ENCODE results near the gene DEAF1. TPM values are rescaled to one million over a fixed set of nuclear protein-coding genes. Genes with fewer than 3 reads are reported as not detected.

The DEAF1 gene
- total RNA-seq, 2 donors from 2014 or later, result 15.5 to 26.6 TPM

DNA sequence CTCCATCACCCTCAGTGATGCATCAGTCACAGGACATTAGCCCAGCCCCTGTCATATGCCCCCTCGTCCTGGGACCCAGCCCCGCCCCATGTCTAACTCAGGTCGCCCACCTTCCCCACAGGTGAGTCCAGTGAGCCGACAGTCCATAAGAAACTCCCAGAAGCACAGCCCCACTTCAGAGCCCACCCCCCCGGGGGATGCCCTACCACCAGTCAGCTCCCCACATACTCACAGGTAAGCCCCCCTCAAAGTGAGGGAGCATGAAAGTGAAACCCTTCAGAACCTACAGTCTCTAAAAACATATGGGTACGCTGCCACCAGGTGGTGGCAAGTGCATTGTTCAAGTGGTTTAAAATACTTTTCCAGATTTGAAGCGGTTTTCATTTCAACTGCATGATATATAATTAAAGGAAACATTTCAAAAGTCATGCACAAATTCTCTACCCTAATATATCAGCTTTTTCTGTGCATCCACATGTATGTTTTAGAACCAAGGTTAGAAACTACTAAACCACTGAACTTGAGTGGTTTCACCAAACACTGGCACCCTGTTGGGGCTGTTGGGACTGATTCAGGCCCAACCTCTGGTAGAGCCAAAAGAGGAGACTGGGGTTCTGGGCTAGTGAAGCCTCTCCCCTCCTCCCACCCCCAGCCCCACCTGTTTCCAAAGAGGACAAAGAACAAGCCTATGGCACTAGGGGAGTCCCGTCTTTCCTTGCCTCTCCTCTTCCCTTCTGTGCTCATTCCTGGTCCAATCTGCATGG is 28.3 kb upstream of the DEAF1 start:
- no peak overlapping the region for H3K27ac ChIP-seq
- H3K27me3 ChIP-seq, result peaks cover 4 to 20% of the 10 kb centered on the region in 2 donors
- H3K9me3 ChIP-seq, result no peaks in the 10 kb centered on the region
- H3K4me3 ChIP-seq, result no peak overlapping the region
- H3K36me3 ChIP-seq, result no peaks in the 10 kb centered on the region
- no peak for DNase-seq (ENCODE audit: low spot score)
- TF ChIP-seq, protein P1, sequence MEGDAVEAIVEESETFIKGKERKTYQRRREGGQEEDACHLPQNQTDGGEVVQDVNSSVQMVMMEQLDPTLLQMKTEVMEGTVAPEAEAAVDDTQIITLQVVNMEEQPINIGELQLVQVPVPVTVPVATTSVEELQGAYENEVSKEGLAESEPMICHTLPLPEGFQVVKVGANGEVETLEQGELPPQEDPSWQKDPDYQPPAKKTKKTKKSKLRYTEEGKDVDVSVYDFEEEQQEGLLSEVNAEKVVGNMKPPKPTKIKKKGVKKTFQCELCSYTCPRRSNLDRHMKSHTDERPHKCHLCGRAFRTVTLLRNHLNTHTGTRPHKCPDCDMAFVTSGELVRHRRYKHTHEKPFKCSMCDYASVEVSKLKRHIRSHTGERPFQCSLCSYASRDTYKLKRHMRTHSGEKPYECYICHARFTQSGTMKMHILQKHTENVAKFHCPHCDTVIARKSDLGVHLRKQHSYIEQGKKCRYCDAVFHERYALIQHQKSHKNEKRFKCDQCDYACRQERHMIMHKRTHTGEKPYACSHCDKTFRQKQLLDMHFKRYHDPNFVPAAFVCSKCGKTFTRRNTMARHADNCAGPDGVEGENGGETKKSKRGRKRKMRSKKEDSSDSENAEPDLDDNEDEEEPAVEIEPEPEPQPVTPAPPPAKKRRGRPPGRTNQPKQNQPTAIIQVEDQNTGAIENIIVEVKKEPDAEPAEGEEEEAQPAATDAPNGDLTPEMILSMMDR (IDR thresholded peaks at IDR 0.05), result peak in 1 of 2 donors; percentile 71
- peaks cover 0 to 43% of the 10 kb centered on the region in 2 donors for H3K4me1 ChIP-seq

DNA sequence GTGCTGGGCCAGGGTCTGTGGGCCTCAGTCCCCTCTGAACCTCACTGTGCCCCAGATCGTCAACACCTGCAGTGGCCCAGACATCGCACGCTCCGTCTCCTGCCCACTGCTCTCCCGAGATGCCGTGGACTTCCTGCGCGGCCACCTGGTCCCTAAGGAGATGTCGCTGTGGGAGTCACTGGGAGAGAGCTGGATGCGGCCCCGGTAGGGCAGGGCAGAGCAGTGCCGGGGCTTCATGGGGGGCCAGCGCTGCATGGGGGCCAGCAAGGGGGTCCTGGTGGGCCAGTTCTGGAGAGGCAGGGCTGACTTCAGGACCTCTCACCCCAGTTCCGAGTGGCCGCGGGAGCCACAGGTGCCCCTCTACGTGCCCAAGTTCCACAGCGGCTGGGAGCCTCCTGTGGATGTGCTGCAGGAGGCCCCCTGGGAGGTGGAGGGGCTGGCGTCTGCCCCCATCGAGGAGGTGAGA is 27.4 kb upstream of the DEAF1 start:
- DNase-seq (ENCODE audit: low spot score), result no peak
- H3K36me3 ChIP-seq, result no peaks in the 10 kb centered on the region
- H3K4me1 ChIP-seq, result peaks cover 0 to 33% of the 10 kb centered on the region in 2 donors
- H3K9me3 ChIP-seq, result no peaks in the 10 kb centered on the region
- no peak overlapping the region for H3K4me3 ChIP-seq
- H3K27me3 ChIP-seq, result peaks cover 4 to 20% of the 10 kb centered on the region in 2 donors
- TF ChIP-seq, protein P1 (IDR thresholded peaks at IDR 0.05), result no peak
- H3K27ac ChIP-seq, result no peak overlapping the region

DNA sequence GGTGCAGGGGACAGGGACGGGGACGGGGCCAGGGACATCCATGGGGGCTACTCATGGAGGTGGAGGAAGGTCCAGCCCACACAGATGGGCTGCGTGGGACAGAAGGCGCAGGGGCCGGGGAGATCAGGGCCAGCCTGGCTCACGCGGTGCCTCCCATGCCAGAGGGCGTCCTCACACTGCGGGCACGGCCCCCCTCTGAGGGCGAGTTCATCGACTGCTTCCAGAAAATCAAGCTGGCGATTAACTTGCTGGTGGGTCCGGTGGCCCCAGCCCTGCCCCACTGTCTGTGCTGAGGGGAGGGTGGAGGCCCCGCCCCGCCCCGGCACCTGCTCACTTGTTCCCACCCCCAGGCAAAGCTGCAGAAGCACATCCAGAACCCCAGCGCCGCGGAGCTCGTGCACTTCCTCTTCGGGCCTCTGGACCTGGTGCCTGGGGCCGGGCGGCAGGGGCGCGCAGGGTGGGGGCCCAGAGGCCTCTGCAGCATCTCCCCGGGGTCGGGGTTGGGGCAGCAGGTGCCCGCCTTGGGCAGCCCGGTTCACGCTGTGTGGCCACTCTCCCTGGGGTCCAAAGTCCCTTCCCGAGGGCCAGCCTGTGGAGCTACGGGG is 26.8 kb upstream of the DEAF1 start:
- Histone ChIP-seq H3K36me3 (no peaks in the 10 kb centered on the region), H3K9me3 (no peaks in the 10 kb centered on the region), H3K4me1 (peaks cover 0 to 28% of the 10 kb centered on the region in 2 donors), H3K4me3 (no peak overlapping the region), H3K27ac (no peak overlapping the region), H3K27me3 (peaks cover 4 to 20% of the 10 kb centered on the region in 2 donors)
- DNase-seq (ENCODE audit: low spot score), result no peak
- TF ChIP-seq, protein P1 (IDR thresholded peaks at IDR 0.05), result no peak

DNA sequence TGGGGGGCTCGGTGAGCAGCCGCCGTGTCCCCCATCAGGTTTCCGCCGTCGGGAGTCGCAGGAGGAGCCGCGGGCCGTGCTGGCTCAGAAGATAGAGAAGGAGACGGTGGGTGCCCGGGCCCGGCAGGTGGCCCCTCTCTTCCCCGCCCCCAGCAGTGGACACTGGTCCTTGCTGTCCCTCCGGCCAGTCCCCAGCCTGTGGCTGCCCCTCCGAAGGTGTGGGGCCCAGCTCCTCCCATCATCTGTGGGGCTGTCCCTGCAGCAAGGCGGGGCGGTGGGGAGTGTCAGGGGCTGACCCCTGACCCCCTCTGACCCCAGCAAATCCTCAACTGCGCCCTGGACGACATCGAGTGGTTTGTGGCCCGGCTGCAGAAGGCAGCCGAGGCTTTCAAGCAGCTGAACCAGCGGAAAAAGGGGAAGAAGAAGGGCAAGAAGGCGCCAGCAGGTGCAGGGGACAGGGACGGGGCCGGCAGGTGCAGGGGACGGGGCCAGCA is 26.3 kb upstream of the DEAF1 start:
- Histone ChIP-seq H3K27me3 (peaks cover 4 to 20% of the 10 kb centered on the region in 2 donors), H3K36me3 (no peaks in the 10 kb centered on the region), H3K27ac (no peak overlapping the region), H3K4me1 (peaks cover 0 to 23% of the 10 kb centered on the region in 2 donors), H3K4me3 (no peak overlapping the region), H3K9me3 (no peaks in the 10 kb centered on the region)
- no peak for DNase-seq (ENCODE audit: low spot score)
- TF ChIP-seq, protein P1 (IDR thresholded peaks at IDR 0.05), result no peak

DNA sequence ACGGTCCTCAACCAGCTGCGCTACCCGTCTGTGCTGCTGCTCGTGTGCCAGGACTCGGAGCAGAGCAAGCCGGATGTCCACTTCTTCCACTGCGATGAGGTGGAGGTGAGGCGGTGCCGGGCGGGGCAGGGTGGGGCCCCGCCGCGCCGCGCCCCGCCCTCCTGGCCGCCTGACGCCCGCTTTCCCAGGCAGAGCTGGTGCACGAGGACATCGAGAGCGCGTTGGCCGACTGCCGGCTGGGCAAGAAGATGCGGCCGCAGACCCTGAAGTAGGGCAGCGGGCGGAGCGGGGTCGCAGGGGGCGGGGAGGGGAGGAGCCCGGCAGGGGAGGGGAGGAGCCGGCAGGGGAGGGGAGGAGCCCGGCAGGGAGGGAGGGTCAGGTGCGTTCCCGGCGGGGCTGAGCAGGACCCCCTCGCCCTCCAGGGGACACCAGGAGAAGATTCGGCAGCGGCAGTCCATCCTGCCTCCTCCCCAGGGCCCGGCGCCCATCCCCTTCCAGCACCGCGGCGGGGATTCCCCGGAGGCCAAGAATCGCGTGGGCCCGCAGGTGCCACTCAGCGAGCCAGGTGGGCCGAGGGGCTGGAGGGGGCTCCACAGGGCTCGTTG is 25.7 kb upstream of the DEAF1 start:
- H3K27ac ChIP-seq, result no peak overlapping the region
- no peaks in the 10 kb centered on the region for H3K36me3 ChIP-seq
- H3K9me3 ChIP-seq, result no peaks in the 10 kb centered on the region
- H3K4me1 ChIP-seq, result peaks cover 0 to 17% of the 10 kb centered on the region in 2 donors
- peak overlapping the region in 1 of 2 donors; percentile 25 for H3K4me3 ChIP-seq
- TF ChIP-seq, protein P1 (IDR thresholded peaks at IDR 0.05), result no peak
- DNase-seq (ENCODE audit: low spot score), result no peak
- H3K27me3 ChIP-seq, result peaks cover 0 to 17% of the 10 kb centered on the region in 2 donors
